GM12878 (cell line): ENCODE data around the gene HIP1. TPM values are rescaled to one million over a fixed set of nuclear protein-coding genes. Genes with fewer than 3 reads are reported as not detected.

ENCODE experiments used
- ATAC-seq: fragments of 200-7000 bp; cut with Tn5 transposase; 3 replicates; pipeline ENCODE4 v1.9.1; 2020; ENCODE audit warnings: mild to moderate bottlenecking, moderate library complexity
- BruUV-seq: library from RNA; stranded (reverse); fragments of 400-500 nt; replicated peaks from 2 replicates; lab custom pipeline; 2021; lab: Mats Ljungman, UMichigan
- CTCF ChIA-PET: fragments of 300-600 bp; sonication (Branson Sonifier 250); formaldehyde crosslinking; extraction: SDS; loops from one replicate; lab custom pipeline; 2021; ENCODE audit warnings: inconsistent platforms; lab: Yijun Ruan, JAX
- POLR2A ChIA-PET: fragments of 350-600 bp; formaldehyde crosslinking; extraction: SDS; loops from one replicate; lab custom pipeline; 2021; ENCODE audit warnings: inconsistent platforms; lab: Charles Lee
- RAD21 ChIA-PET: fragments of 300-600 bp; sonication (Branson Sonifier 250); formaldehyde crosslinking; loops from one replicate; lab custom pipeline; 2023; ENCODE audit warnings: antibody characterized with exemption; ENCODE audit not compliant: unreplicated experiment; lab: Charles Lee
- SMC1A ChIA-PET: fragments of 300-600 bp; sonication (Branson Sonifier 250); formaldehyde crosslinking; loops from one replicate; lab custom pipeline; 2023; ENCODE audit not compliant: unreplicated experiment, uncharacterized antibody; lab: Charles Lee
- DNase-seq: peaks from one replicate; pipeline ENCODE4 v3.0.0-alpha.2; 2011; ENCODE audit warnings: low read depth, low spot score
- FAIRE-seq: peaks from 3 replicates; lab custom pipeline; 2011; peaks lifted over from hg19 to GRCh38; lab: Jason Lieb, UNC
- H2AFZ ChIP-seq: 2 replicates; pipeline ENCODE4 v1.6.0; 2011; ENCODE audit warnings: low read depth, low read length, control low read depth; ENCODE audit not compliant: control insufficient read depth
- H3K27ac ChIP-seq: 2 replicates; pipeline ENCODE4 v1.5.1; 2011; ENCODE audit warnings: control low read depth; ENCODE audit not compliant: control insufficient read depth, insufficient read depth
- H3K27me3 ChIP-seq, 2 experiments: replicated peaks in 1 of 2; 2 replicates each; pipeline versions ENCODE4 v1.6.0 to v1.6.1; 2011; ENCODE audit warnings: low read length in 1 of 2; ENCODE audit not compliant: control insufficient read depth in 2 of 2, insufficient read depth in 2 of 2
- H3K36me3 ChIP-seq, 2 experiments: 2 replicates each; pipeline ENCODE4 v1.5.1; 2011; ENCODE audit warnings: low read length in 1 of 2; ENCODE audit not compliant: control insufficient read depth in 2 of 2, insufficient read depth in 2 of 2
- H3K4me1 ChIP-seq: 2 replicates; pipeline ENCODE4 v1.6.1; 2011; ENCODE audit warnings: mild to moderate bottlenecking, low read length, moderate library complexity, mixed read lengths; ENCODE audit not compliant: control insufficient read depth, insufficient read depth
- H3K4me2 ChIP-seq: 2 replicates; pipeline ENCODE4 v1.6.0; 2011; ENCODE audit warnings: control low read depth; ENCODE audit not compliant: control insufficient read depth, insufficient read depth
- H3K4me3 ChIP-seq: fragments of 200-600 bp; sonication (generic); 2 replicates; pipeline ENCODE4 v1.5.1; 2016
- H3K79me2 ChIP-seq: 2 replicates; pipeline ENCODE4 v1.6.0; 2011; ENCODE audit warnings: low read length; ENCODE audit not compliant: control insufficient read depth, insufficient read depth
- H3K9ac ChIP-seq: 2 replicates; pipeline ENCODE4 v1.8.0; 2011; ENCODE audit warnings: low read length, control low read depth, mixed read lengths; ENCODE audit not compliant: control insufficient read depth, insufficient read depth
- H3K9me3 ChIP-seq: replicated peaks from 3 replicates; pipeline ENCODE4 v1.5.1; 2011; ENCODE audit warnings: mild to moderate bottlenecking, low read length; ENCODE audit not compliant: control insufficient read depth, insufficient read depth
- H4K20me1 ChIP-seq: 2 replicates; pipeline ENCODE4 v1.6.0; 2011; ENCODE audit not compliant: control insufficient read depth, insufficient read depth
- BHLHE40 ChIP-seq, 2 experiments: fragments of 450-650 bp in 1 of 2; IDR thresholded peaks; 2 replicates each; pipeline ENCODE4 v1.6.1; 2011 to 2017; ENCODE audit warnings: low read depth in 2 of 2, borderline replicate concordance in 1 of 2, improper control_type of control experiment in 1 of 2, low read length in 1 of 2, mild to moderate bottlenecking in 1 of 2
- CBX3 ChIP-seq: fragments of 200-600 bp; sonication (generic); IDR thresholded peaks from 2 replicates; pipeline ENCODE4 v1.6.1; 2016; ENCODE audit warnings: low read depth, borderline replicate concordance
- DPF2 ChIP-seq: fragments of 450-650 bp; IDR thresholded peaks from 2 replicates; pipeline ENCODE4 v1.6.1; 2017; ENCODE audit warnings: mild to moderate bottlenecking
- EGR1 ChIP-seq, 2 experiments: IDR thresholded peaks; 1 replicate in 1 of 2; 2 replicates in 1 of 2; pipeline ENCODE4 v1.6.1; 2011 to 2012; ENCODE audit warnings: low read depth in 2 of 2, low read length in 2 of 2, borderline replicate concordance in 1 of 2, mild to moderate bottlenecking in 1 of 2, moderate library complexity in 1 of 2
- ETV6 ChIP-seq, 2 experiments: fragments of 450-650 bp in 1 of 2; IDR thresholded peaks in 1 of 2; conservative IDR thresholded peaks in 1 of 2; 2 replicates each; pipeline ENCODE4 v1.6.1; 2014; ENCODE audit warnings: antibody characterized with exemption in 1 of 2, borderline replicate concordance in 1 of 2, low read depth in 1 of 2, mild to moderate bottlenecking in 1 of 2, moderate library complexity in 1 of 2
- HDAC6 ChIP-seq: fragments of 200-600 bp; sonication (generic); IDR thresholded peaks from one replicate; pipeline ENCODE4 v1.8.0; 2017; ENCODE audit warnings: antibody characterized with exemption; ENCODE audit not compliant: unreplicated experiment
- IKZF1 ChIP-seq: fragments of 450-650 bp; conservative IDR thresholded peaks from 2 replicates; pipeline ENCODE4 v1.6.1; 2017; ENCODE audit warnings: antibody characterized with exemption, mild to moderate bottlenecking
- IKZF2 ChIP-seq, 2 experiments: fragments of 450-650 bp; IDR thresholded peaks; 2 replicates each; pipeline ENCODE4 v1.6.1; 2017; ENCODE audit warnings: mild to moderate bottlenecking in 2 of 2, moderate library complexity in 2 of 2
- LARP7 ChIP-seq: fragments of 450-650 bp; IDR thresholded peaks from 2 replicates; pipeline ENCODE4 v1.6.1; 2017; ENCODE audit warnings: mild to moderate bottlenecking
- NR2F1 ChIP-seq: fragments of 450-650 bp; conservative IDR thresholded peaks from 2 replicates; pipeline ENCODE4 v1.6.1; 2017; ENCODE audit warnings: mild to moderate bottlenecking
- RB1 ChIP-seq: fragments of 450-650 bp; formaldehyde crosslinking; IDR thresholded peaks from 2 replicates; pipeline ENCODE4 v1.6.1; 2017; ENCODE audit warnings: mild to moderate bottlenecking, borderline replicate concordance
- SMAD1 ChIP-seq: fragments of 450-650 bp; IDR thresholded peaks from 2 replicates; pipeline ENCODE4 v1.6.1; 2018; ENCODE audit warnings: mild to moderate bottlenecking, low read depth; ENCODE audit not compliant: partially characterized antibody
- ZNF274 ChIP-seq: IDR thresholded peaks from one replicate; pipeline ENCODE4 v1.8.0; 2011; ENCODE audit not compliant: insufficient read length, insufficient read depth
- WGBS: methylation state at CpG from one replicate; pipeline ENCODE4 v1.1.6; 2016; ENCODE audit warnings: low lambda C conversion rate; ENCODE audit not compliant: insufficient replicate concordance, insufficient coverage; ENCODE audit errors: missing lambda C conversion rate; 5-methylcytosine and 5-hydroxymethylcytosine counted together
- in situ Hi-C: fragments of 300-500 bp; cut with MboI; formaldehyde crosslinking; loops from 9 replicates; pipeline ENCODE4 v1.14.3; 2018; ENCODE audit warnings: mixed read lengths
- intact Hi-C: fragments of 100-400 bp; cut with micrococcal nuclease; formaldehyde crosslinking; loops from one replicate; pipeline ENCODE4 v1.14.2; 2022; ENCODE audit not compliant: unreplicated experiment
- polyA plus RNA-seq, 11 experiments: library from polyadenylated mRNA; depleted of rRNA in 4 of 11; unstranded in 6 of 11; stranded (reverse) in 5 of 11; fragments of >200 nt; fragmentation: Nextera tagmentation in 4 of 11; fragmentation: Illumina TruSeq in 1 of 11; extraction: Ambion mirVana in 4 of 11; extraction: Trizol in 1 of 11; gene quantifications; 1 replicate in 1 of 11; 2 replicates in 10 of 11; pipeline versions ENCODE4 v1.2.1 to v1.2.3, GENCODE V29; 2011 to 2016; ENCODE audit warnings: inconsistent platforms in 2 of 11, missing spikeins in 2 of 11, low read depth in 1 of 11
- total RNA-seq, 4 experiments: library from RNA; depleted of rRNA in 3 of 4; stranded (reverse); fragments of >200 nt in 3 of 4; fragmentation: Illumina TruSeq in 1 of 4; extraction: Trizol in 1 of 4; gene quantifications; 2 replicates each; pipeline versions ENCODE4 v1.2.1 to v1.2.3, GENCODE V29; 2013 to 2021
- TF ChIP-seq, protein P1 (sequence below): fragments of 450-650 bp; formaldehyde crosslinking; IDR thresholded peaks from 2 replicates; pipeline ENCODE4 v1.4.0; 2020; ENCODE audit warnings: mild to moderate bottlenecking, moderate library complexity
- TF ChIP-seq, protein P2 (sequence below): fragments of 450-650 bp; formaldehyde crosslinking; IDR thresholded peaks from 2 replicates; pipeline ENCODE4 v1.5.0; 2022; ENCODE audit warnings: mild to moderate bottlenecking, missing genetic modification characterization

HIP1 gene
- total and polyA plus RNA-seq, 10 of the 15 experiments (the other 5 are each of a cell fraction or from before 2014, with no cell fraction given) = 1.2 to 9.7 (median 3.2) TPM

DNA sequence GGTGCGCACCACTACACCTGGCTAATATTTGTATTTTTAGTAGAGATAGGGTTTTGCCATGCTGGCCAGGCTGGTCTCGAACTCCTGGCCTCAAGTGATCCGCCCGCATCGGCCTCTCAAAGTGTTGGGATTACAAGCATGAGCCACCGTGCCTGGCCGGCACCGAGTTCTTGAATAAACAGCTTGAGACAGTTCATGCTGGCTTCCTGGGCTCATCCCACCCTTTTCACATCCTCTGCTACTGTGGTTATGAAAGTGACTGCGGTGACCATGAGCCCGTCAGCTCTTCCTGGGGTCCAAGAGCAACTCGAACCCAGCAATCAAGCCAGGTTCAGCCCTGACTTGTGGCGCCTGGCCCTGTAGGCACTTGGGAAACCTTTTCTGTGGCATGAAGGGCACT is 38.7 kb downstream of the HIP1 start:
- Histone ChIP-seq H3K36me3 (no peaks in the 10 kb centered on the region), H3K4me2 (no peak overlapping the region), H3K4me3 (no peak overlapping the region), H3K9ac (no peak overlapping the region), H3K79me2 (no peaks in the 10 kb centered on the region), H3K27me3 (peaks cover 0 to 2% of the 10 kb centered on the region in 2 experiments; a peak in 1 of 4 replicates), H4K20me1 (no peaks in the 10 kb centered on the region), H3K9me3 (no peaks in the 10 kb centered on the region), H3K4me1 (no peaks in the 10 kb centered on the region)
- no TSS peak for BruUV-seq
- DNase-seq = no peak
- CTCF ChIA-PET = no interaction called here
- TF ChIP-seq DPF2 (no peak), IKZF2 (IDR thresholded peaks at IDR 0.05) (no peak), BHLHE40 (IDR thresholded peaks at IDR 0.05; ENCODE audit: borderline replicate concordance in 1 of 2, low read depth in 2 of 2, low read length in 1 of 2) (no peak), ZNF274 (no peak), CBX3 (no peak), ETV6 (conservative IDR thresholded peaks at IDR 0.05 in 1 of 2, IDR thresholded peaks at IDR 0.05 in 1 of 2; ENCODE audit: borderline replicate concordance in 1 of 2, low read depth in 1 of 2) (no peak), EGR1 (IDR thresholded peaks at IDR 0.05; ENCODE audit: borderline replicate concordance in 1 of 2, low read depth in 2 of 2, low read length in 2 of 2) (no peak), HDAC6 (no peak), IKZF1 (no peak), SMAD1 (no peak), LARP7 (no peak), NR2F1 (no peak), RB1 (no peak)
- TF ChIP-seq, protein P1, sequence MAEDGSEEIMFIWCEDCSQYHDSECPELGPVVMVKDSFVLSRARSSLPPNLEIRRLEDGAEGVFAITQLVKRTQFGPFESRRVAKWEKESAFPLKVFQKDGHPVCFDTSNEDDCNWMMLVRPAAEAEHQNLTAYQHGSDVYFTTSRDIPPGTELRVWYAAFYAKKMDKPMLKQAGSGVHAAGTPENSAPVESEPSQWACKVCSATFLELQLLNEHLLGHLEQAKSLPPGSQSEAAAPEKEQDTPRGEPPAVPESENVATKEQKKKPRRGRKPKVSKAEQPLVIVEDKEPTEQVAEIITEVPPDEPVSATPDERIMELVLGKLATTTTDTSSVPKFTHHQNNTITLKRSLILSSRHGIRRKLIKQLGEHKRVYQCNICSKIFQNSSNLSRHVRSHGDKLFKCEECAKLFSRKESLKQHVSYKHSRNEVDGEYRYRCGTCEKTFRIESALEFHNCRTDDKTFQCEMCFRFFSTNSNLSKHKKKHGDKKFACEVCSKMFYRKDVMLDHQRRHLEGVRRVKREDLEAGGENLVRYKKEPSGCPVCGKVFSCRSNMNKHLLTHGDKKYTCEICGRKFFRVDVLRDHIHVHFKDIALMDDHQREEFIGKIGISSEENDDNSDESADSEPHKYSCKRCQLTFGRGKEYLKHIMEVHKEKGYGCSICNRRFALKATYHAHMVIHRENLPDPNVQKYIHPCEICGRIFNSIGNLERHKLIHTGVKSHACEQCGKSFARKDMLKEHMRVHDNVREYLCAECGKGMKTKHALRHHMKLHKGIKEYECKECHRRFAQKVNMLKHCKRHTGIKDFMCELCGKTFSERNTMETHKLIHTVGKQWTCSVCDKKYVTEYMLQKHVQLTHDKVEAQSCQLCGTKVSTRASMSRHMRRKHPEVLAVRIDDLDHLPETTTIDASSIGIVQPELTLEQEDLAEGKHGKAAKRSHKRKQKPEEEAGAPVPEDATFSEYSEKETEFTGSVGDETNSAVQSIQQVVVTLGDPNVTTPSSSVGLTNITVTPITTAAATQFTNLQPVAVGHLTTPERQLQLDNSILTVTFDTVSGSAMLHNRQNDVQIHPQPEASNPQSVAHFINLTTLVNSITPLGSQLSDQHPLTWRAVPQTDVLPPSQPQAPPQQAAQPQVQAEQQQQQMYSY (CRISPR knock-in tag) = no peak
- TF ChIP-seq, protein P2, sequence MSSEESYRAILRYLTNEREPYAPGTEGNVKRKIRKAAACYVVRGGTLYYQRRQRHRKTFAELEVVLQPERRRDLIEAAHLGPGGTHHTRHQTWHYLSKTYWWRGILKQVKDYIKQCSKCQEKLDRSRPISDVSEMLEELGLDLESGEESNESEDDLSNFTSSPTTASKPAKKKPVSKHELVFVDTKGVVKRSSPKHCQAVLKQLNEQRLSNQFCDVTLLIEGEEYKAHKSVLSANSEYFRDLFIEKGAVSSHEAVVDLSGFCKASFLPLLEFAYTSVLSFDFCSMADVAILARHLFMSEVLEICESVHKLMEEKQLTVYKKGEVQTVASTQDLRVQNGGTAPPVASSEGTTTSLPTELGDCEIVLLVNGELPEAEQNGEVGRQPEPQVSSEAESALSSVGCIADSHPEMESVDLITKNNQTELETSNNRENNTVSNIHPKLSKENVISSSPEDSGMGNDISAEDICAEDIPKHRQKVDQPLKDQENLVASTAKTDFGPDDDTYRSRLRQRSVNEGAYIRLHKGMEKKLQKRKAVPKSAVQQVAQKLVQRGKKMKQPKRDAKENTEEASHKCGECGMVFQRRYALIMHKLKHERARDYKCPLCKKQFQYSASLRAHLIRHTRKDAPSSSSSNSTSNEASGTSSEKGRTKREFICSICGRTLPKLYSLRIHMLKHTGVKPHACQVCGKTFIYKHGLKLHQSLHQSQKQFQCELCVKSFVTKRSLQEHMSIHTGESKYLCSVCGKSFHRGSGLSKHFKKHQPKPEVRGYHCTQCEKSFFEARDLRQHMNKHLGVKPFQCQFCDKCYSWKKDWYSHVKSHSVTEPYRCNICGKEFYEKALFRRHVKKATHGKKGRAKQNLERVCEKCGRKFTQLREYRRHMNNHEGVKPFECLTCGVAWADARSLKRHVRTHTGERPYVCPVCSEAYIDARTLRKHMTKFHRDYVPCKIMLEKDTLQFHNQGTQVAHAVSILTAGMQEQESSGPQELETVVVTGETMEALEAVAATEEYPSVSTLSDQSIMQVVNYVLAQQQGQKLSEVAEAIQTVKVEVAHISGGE = no peak
- TF ChIP-seq, all 136 proteins: peak for 0
- in situ Hi-C loops (no loop called here), intact Hi-C loops (no loop called here)
- FAIRE-seq (no peak), ATAC-seq (no peak)
- WGBS = 58% methylated on average over 12 of the region's 12 CpGs
- RAD21 ChIA-PET = no interaction called here
- H2AFZ ChIP-seq = no peak overlapping the region
- SMC1A ChIA-PET = no interaction called here
- POLR2A ChIA-PET = no interaction called here
- H3K27ac ChIP-seq = no peak overlapping the region
